GM18499 (cell line): ENCODE results near the gene GIT2.
A peak's percentile ranks its signal among the peaks of the same experiment; 100 is the strongest.

Experiments used
- ATAC-seq: cut with Tn5 transposase; IDR thresholded peaks from one replicate; pipeline ENCODE4 v1.9.1; 2021; ENCODE audit warnings: moderate number of reproducible peaks; ENCODE audit not compliant: insufficient read depth, unreplicated experiment

Gene GIT2

GRCh38 chr12:110007881-110008280 lies 11.7 kb upstream of the GIT2 start:
- no peak for ATAC-seq

GRCh38 chr12:110006115-110006514 lies 9.9 kb upstream of the GIT2 start:
- no peak for ATAC-seq

GRCh38 chr12:110005319-110005973 lies 9.3 kb upstream of the GIT2 start:
- no peak for ATAC-seq

GRCh38 chr12:110004598-110004997 lies 8.4 kb upstream of the GIT2 start:
- ATAC-seq, result peak; percentile 42

GRCh38 chr12:110002676-110003515 lies 6.7 kb upstream of the GIT2 start:
- no peak for ATAC-seq

GRCh38 chr12:110001596-110001995 lies 5.4 kb upstream of the GIT2 start:
- no peak for ATAC-seq

GRCh38 chr12:109999983-110000505 lies 3.9 kb upstream of the GIT2 start:
- ATAC-seq, result no peak

GRCh38 chr12:109999649-109999971 lies 3.4 kb upstream of the GIT2 start:
- no peak for ATAC-seq

- no peak for ATAC-seq
Observed at GRCh38 chr12:109998904-109999648, 2.9 kb upstream of the GIT2 start, which contains the start of gene ANKRD13A. ANKRD13A (plus strand) TSS chr12:109999430; CDS start chr12:109999689, 259 bp downstream.

- ATAC-seq, result no peak
Observed at GRCh38 chr12:109998241-109998903, 2.2 kb upstream of the GIT2 start.

- ATAC-seq, result no peak
Observed at GRCh38 chr12:109997393-109997792, 1.2 kb upstream of the GIT2 start.

GRCh38 chr12:109996483-109996853 lies 300 bp upstream of the GIT2 start:
- no peak for ATAC-seq

GRCh38 chr12:109995361-109995685 lies 845 bp downstream of the GIT2 start:
- no peak for ATAC-seq

GRCh38 chr12:109994401-109995175 lies 1.6 kb downstream of the GIT2 start:
- no peak for ATAC-seq

GRCh38 chr12:109993091-109993490 lies 3.1 kb downstream of the GIT2 start:
- ATAC-seq, result no peak

GRCh38 chr12:109991586-109991985 lies 4.6 kb downstream of the GIT2 start:
- ATAC-seq, result no peak

- ATAC-seq, result no peak
Observed at GRCh38 chr12:109989380-109989779, 6.8 kb downstream of the GIT2 start.

GRCh38 chr12:109988903-109989302 lies 7.3 kb downstream of the GIT2 start:
- ATAC-seq, result no peak

GRCh38 chr12:109988274-109988673 lies 7.9 kb downstream of the GIT2 start:
- no peak for ATAC-seq

- no peak for ATAC-seq
Observed at GRCh38 chr12:109987615-109988014, 8.6 kb downstream of the GIT2 start.
